DOHH2 (cell line): ENCODE data around the gene LNX2.

Experiments used
- CTCF ChIP-seq: fragments of 200-600 bp; sonication (generic); IDR thresholded peaks from one replicate; pipeline ENCODE4 v1.5.1; 2014; ENCODE audit warnings: antibody characterized with exemption, mild to moderate bottlenecking, low read depth, low read length; ENCODE audit not compliant: poor library complexity, severe bottlenecking
- EZH2phosphoT487 ChIP-seq: fragments of 200-600 bp; sonication (generic); IDR thresholded peaks from 2 replicates; pipeline ENCODE4 v1.6.1; 2017; ENCODE audit warnings: borderline replicate concordance, mild to moderate bottlenecking, antibody characterized with exemption, low read length, moderate library complexity, mixed read lengths

- TF ChIP-seq CTCF: no peak
- TF ChIP-seq EZH2phosphoT487: no peak
Measured at GRCh38 chr13:27565818-27566217, 54.5 kb downstream of the LNX2 start.
